Subcutaneous adipose tissue (tissue), 4 donors: Measurements from ENCODE around the gene C2CD4D. TPM values are rescaled to one million over a fixed set of nuclear protein-coding genes. Genes with fewer than 3 reads are reported as not detected.

Source experiments
- total RNA-seq, 4 donors: library from RNA; depleted of rRNA; stranded (reverse); fragments of >200 nt; gene quantifications; one replicate each; pipeline ENCODE4 v1.1.0, GENCODE V29; 2016
- TF ChIP-seq, protein P1 (sequence below): fragments of 450-650 bp; IDR thresholded peaks from one replicate; pipeline ENCODE4 v1.5.1; 2016; ENCODE audit warnings: low read depth, mild to moderate bottlenecking, control low read depth, antibody characterized with exemption, moderate library complexity

C2CD4D gene
- total RNA-seq, result under 1 TPM in 1 of 4 donors, not detected in 3; 0.68 TPM

DNA sequence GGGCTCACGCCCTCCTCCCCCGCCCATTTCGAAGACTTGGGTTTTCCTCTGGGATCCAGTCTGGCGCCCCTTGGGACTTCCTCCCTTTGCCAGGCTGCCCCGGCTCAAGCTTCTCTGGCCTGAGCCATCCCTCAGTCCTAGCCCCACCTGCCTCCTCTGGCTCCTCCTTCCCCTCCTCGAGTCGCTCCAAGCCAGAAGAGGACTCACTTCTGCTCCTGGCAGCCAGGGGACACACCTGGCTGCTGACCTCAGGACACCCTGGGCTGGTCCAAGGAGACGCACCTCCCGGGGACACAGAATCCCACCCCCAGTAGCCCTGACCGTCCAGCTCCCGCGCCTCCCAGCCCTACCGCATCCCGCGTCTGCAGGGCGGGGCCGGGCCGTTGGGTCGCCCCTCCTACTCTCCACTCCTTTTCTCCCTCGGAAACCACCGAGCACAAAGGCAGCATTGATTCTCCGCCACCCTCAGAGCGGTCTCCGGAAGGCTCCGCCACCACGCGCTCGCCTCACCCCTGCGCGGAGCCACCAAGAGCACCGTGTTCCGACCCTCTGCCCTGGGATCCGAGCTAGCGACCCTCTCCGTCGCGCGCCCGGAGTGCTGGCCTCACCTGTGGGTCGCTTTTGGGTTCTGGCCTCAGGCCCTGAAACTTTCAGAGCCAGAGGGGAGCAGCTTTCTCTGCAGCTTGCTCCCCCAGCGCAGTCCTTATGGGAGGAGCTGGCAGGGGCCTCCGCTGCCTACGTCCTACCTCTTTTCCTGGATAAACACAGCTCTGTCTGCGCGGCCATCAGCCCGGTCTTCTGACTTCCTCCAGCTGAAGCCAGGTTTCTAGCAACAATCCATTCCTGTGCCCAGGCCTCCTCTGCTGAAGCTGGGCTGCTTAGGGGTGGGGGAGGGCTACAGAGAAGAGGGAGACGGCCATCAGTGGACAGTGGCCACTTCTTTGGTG is at the start of gene C2CD4D:
C2CD4D (minus strand) TSS at position 364 of the 947 bp plus-strand sequence. CDS start 831 bp downstream, outside the sequence.
- TF ChIP-seq, protein P1, sequence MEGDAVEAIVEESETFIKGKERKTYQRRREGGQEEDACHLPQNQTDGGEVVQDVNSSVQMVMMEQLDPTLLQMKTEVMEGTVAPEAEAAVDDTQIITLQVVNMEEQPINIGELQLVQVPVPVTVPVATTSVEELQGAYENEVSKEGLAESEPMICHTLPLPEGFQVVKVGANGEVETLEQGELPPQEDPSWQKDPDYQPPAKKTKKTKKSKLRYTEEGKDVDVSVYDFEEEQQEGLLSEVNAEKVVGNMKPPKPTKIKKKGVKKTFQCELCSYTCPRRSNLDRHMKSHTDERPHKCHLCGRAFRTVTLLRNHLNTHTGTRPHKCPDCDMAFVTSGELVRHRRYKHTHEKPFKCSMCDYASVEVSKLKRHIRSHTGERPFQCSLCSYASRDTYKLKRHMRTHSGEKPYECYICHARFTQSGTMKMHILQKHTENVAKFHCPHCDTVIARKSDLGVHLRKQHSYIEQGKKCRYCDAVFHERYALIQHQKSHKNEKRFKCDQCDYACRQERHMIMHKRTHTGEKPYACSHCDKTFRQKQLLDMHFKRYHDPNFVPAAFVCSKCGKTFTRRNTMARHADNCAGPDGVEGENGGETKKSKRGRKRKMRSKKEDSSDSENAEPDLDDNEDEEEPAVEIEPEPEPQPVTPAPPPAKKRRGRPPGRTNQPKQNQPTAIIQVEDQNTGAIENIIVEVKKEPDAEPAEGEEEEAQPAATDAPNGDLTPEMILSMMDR, result no peak

DNA sequence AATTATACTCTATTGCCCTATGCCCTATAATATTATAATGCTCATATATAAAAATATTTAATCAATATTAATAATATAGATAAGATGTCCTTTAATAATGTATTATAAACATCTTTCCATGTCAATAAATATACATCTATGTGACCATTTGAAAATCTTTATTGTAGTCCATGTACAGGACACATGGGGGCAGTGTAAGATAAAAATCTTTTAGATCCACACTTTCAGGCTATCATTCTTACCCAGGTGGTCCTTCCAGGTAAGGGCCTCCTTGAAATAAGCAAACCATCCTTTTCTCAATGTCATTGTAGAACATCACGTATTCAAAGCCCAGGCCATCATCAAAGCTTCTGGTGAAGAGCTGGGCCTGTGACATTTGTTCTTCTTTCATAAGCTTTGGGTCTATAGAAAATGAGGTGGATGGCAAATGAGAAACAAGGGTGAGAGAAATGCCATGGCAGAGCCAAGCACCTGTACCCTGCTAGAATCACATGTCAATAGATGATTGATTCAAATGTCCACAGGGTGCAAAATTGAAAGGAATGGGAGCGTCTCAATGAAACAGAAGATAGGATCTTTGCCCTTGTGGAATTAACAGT is 49.5 kb upstream of the C2CD4D start:
- TF ChIP-seq, protein P1, result no peak

DNA sequence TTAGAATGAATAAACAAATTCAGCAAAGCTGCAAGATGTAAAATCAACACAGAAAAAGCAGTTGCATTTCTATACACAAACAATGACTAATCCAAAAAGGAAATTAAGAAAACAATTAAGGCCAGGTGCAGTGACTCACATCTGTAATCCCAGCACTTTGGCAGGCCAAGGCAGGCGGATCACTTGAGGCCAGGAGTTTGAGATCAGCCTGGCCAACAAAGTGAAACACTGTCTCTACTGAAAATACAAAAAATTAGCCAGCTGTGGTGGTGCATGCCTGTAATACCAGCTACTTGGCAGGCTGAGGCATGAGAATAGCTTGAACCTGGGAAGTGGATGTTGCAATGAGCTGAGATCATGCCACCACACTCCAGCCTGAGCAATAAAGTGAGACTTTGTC is 47.4 kb upstream of the C2CD4D start:
- TF ChIP-seq, protein P1, result no peak

DNA sequence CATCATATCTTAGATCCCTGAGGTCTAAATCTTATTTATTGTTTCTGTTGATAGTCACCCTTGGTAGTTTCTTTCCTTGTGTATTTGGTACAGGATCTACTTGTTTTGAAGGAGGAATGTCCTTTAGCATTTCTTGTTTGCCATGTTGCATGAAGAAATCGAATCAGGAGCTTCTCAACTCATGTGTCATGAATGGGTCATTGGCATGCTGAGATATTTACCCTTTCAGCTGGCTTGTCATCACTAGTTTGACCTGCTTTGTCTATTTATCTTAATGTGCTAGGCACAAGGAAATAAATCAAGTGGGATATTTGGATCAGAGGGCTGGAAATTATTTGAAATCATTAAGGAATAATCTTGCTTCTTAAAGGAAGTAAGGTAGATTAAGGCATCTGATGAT is 45.9 kb upstream of the C2CD4D start:
- TF ChIP-seq, protein P1, result no peak

DNA sequence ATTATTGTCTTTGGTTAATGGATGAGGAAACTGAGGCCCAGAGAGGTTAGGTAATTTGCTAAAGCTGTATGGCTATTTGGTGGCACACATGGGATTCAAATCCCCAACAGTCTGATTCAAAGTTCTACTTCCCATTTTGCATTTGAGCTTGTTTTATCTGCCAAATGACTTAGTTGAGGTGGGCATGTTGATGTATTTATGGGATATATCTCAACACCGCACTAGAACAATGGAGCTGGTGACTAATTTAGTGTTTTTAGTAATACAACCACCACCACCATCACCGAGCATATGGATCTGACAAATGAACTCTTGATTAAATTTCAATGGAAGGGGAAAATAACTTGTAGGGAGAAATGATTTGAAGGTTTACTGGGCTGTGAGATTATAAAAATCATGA is 42.8 kb upstream of the C2CD4D start:
- TF ChIP-seq, protein P1, result no peak

DNA sequence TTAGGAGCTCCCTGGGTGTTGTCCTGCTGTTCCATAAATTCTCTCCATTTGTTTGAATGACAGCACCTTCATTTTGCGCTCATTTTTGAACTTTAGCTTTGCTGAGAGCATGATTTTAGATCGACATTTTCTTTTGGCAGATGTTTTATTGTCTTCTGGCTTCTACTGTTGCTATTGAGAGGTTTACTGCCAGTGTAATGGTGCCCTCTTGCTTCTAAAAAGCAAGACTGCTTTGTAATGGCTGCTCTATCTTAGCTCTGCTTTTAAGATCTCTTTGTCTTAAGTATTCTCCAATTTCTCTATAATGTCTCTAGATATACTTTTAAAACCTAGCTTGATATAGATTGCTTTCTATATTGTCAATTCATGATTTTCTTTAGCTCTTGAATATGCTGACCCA is 41.9 kb upstream of the C2CD4D start:
- TF ChIP-seq, protein P1, result no peak

DNA sequence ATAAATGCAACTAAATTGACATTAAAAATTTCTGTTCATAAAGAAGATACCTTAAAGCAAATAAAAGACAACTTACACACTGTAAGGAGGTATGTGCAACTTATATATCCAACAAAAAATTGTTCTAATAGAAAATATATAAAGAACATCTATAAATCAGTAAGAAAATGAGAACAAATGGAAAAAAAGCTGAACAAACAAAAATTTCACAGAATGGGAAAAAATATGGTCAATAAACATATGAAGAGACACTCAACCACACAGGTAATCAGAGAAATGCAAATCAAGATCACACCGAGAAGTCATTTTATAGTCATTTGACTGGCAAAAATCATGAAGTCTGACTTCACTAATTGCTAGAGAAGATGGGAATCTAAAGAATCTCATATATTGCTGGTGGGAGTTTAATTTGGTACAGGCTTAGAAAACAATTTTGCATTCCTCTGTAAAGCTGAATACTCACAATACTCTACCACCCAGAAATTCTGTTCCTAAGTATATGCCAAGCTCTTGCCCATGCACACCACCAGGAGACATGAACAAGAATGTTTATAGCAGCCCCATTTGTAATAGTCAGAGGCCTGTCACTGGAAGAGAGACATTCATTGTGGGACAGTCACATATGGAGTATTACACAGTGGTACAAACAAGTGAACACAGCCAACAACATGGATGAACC is 35.9 kb upstream of the C2CD4D start:
- TF ChIP-seq, protein P1, result no peak
